HG03342 (cell line): Measurements from ENCODE around the gene DOCK1.
"Not testable (repeated sequence)": the region's sequence is repeated elsewhere in the genome, so short reads cannot be mapped to it uniquely, and the experiment has no call there.

Experiments
- ATAC-seq: cut with Tn5 transposase; IDR thresholded peaks from one replicate; pipeline ENCODE4 v1.9.1; 2021; ENCODE audit warnings: mild to moderate bottlenecking, moderate library complexity; ENCODE audit not compliant: unreplicated experiment

The DOCK1 gene

DNA sequence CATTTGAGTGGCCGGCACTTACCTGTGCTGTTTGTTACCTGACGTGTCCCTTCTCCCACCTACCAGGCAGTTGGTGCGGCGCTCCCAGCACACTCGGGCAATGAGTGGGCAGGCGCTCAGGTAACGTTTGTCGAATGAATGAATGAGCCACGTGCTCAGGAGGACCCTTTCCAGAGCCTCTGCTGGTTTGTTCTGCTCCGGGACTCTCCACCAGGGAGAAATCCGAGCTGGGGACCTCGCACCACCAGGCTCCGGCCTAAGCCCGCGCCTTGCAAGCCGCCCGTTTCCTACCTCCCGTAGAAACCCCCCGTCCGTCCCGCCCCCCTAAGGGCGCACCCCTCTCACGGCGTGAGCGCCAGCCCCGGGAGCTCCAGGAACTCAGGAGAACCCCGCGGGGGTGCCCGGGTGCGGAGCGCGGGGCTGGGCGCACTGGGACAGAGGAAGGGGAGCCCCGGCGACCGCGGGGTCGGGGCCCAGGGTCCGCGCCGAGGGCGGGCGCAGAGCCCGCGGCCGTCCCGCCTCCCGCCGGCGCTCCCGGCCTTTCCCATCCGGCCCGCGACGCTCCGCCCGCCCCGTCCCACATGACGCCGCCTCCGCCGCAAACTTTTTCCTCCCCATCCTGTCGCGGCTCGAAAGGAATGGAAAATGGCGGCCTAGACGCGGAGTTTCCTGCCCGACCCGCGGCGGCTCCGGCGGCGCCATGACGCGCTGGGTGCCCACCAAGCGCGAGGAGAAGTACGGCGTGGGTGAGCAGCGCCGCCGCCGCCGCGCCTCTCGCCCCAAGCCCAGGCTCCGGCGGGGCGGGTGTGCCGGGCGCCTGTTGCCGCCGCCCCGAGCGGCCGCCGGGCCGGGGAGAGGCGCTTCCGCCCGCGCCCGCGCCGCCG, at the start of gene DOCK1:
DOCK1 (plus strand) TSS at position 611 of the 884 bp plus-strand sequence; CDS start at position 701, 90 bp downstream.
- ATAC-seq = no peak

DNA sequence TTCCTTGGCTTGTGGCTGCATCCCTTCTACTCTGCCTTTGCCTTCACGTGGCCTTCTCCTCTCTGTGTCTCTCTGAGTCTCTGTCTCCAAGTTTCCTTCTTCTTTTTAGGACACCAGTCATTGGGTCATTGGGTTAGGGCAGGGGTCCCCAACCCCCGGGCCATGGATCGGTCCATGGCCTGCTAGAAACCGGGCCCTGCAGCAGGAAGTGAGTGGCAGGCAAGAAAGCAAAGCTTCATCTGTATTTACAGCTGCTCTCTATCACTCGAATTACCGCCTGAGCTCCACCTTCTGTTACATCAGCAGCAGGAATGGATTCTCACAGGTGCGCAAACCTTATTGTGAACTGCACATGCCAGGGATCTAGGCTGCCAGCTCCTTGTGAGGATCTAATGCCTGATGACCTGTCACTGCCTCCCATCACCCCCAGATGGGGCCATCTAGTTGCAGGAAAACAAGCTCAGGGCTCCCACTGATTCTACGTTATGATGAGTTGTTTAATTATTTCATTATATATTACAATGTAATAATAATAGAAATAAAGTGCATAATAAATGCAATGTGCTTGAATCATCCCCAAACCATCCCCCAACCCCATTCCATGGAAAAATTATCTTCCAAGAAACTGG, 47.9 kb upstream of the DOCK1 start:
- no peak for ATAC-seq

DNA sequence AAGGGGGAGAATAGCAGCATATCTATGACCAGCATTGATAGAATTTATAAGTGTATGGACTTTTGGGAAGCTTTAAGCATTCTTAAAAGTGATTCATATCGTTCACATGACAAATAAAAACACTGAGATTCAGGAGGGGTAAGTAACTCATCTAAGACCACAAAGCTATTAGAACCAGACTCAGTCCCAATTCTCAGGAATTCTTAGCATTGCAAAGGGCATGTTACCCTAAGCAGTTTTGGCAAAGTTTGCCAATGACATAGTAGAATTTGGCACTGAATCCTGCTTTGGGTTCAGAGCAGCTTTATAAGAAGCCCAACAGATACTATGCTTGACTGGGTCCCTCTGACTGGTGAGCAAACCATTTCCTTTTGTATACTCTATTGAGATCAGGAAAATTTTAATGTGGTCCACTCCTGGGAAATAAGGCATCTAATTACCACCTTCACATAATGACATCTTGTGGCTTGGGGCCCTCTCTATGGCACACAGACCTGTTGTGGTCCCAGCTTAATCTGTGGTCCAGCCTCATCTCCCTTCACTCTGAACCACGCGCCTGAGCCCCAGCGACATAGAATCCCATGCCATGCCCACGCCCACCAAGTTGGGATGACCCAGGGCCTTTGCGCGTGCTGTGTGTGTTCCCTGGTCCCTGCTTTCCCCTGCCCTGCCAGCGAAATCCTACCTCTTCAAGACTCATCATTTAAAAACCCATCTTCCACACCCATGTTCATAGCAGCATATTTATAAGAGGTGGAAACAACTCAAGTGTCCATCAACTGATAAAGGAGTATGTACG, 37.5 kb upstream of the DOCK1 start:
- ATAC-seq = no peak

DNA sequence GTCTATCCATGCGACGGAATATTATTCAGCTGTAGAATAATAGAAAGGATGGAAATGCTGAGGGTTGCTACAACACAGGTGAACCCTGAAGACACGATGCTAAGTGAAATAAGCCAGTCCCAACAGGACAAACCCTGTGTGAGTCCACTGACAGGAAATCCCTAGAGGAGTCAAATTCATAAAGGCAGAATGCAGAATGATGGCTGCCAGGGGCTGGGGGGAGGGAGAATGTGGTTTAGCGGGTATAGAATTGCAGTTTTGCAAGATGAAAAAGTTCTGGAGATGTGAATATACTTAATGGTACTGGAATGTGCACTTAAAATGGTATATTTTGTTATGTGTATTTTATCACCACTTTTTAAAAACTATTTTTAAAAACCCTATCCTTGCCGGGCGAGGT, 36.9 kb upstream of the DOCK1 start:
- ATAC-seq = no peak

DNA sequence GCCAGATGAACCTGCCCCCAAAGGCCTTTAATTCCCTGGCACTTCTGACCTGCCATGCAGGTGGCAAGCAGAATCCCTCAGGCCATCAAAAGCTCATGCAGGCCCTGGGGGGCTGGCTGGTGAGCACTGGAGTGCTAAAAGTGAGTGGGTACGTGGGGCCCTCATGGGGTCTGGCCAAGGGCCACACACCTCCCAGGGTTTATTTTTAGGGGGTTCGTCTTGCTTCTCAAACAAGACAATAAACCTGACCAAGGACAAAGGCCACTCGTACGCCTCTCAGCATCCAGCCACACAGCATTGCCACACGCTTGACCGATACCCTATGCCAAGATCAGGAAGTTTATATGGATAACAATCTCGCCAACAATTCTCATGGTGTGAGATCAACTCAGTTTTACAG, 33.1 kb upstream of the DOCK1 start:
- no peak for ATAC-seq

DNA sequence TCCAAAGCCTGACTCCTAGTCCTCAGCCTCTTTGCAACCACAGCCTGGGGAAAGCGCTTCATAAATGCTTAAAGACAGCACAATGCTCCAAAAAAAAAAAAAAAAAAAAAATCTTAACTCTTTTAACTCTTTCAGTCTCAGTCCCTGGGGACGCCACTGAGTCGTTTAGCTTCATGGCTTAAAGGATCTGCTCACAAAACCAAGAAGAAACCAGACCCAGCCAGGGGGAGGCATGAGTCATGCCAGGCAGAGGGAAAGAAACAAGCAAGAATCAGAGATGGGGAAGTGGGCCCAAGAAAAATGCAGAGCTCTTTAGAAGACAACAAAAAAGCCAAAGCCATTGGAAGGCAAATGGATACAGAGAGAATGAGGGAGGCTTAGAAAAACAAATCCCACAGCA, 32.5 kb upstream of the DOCK1 start:
- ATAC-seq = no peak

DNA sequence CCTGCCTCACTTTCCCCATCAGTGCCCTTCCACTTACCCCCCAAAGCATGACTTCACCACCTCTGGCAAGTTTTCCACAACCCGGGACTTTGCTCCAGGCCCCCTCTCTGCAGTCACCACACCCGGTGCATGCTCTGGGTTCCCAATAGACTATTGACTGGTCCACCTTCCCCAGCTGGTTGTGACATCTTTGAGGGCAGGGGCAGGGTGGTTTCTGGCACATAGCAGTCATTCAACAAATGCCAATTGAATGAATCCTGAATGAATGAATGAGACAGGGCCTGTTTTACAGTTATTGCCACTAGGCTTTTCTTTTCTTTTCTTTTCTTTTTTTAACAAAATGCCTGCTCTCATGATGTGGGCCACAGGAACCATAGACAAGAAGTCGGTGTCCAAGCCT, 28.8 kb upstream of the DOCK1 start:
- no peak for ATAC-seq

DNA sequence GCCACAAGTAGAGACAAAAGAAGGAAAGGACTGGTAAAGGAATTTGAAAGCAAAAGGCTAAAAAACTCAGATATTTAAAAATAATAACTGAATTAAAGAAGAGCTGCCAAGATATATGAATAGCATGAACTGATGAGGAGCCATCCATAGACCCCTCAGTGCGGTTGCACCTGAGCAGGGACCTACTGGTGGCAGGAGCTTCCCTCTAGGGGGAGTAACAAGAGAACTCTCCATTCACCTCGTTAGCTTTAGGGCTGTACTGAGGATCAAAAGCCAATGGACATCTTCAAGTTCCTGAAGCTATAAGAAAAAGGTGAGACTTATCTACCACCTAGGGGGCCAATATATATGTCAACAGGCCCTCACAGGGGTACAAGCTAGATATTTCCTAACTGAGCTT, 27.8 kb upstream of the DOCK1 start:
- ATAC-seq = no peak

DNA sequence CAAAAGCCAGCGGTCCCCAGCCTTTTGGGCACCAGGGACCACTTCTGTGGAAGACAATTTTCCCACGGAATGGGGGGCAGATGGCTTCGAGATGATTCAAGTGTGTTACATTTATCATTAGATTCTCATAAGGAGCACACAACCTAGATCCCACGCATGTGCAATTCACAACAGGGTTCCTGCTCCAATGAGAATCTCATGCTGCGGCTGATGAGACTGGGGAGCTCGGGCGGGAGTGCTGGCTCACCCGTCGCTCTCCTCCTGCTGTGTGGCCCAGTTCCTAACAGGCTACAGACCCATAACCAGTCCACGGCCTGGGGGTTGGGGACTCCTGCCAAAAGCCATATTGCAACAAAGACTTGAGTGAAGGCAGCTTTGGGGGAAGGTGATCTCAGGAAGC, 26.6 kb upstream of the DOCK1 start:
- ATAC-seq = no peak

DNA sequence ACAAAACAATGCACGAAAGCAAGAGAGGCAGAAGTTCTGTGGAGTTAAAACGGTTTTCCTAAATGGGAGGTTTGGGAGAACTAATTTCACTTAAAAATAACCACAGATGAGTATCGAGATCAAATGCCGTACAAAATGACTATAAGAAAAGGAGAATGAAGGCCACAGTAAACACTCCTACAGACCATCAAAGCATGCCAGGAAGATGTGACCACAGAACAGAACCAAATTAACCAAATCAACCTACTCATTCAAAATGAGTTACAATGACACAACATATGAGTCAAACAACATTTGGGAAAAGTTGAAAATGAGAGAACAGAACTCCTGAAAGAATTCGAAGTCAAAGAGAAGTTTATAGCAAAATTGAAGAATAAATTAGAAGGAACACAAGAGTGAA, 24.3 kb upstream of the DOCK1 start:
- ATAC-seq = no peak

DNA sequence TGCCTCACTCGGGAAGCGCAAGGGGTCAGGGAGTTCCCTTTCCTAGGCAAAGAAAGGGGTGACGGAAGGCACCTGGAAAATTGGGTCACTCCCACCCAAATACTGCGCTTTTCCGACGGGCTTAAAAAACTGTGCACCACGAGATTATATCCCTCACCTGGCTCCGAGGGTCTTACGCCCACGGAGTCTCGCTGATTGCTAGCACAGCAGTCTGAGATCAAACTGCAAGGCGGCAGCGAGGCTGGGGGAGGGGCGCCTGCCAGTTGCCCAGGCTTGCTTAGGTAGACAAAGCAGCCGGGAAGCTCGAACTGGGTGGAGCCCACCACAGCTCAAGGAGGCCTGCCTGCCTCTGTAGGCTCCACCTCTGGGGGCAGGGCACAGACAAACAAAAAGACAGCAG, 23.2 kb upstream of the DOCK1 start:
- not testable (repeated sequence) for ATAC-seq

DNA sequence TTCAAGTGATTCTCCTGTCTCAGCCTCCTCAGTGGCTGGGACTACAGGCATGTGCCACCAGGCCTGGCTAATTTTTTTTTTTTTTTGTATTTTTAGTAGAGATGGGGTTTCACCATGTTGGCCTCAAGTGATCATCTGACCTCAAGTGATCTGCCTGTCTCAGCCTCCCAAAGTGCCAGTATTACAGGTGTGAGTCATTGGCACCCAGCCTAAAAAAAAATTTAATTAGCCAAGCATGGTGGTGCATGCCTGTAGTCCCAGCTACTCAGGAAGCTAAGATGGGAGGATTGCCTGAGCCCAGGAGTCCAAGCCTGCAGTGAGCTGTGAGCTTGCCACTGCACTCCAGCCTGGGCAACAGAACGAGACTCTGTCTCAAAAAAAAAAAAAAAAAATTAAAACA, 16.8 kb upstream of the DOCK1 start:
- ATAC-seq = not testable (repeated sequence)

DNA sequence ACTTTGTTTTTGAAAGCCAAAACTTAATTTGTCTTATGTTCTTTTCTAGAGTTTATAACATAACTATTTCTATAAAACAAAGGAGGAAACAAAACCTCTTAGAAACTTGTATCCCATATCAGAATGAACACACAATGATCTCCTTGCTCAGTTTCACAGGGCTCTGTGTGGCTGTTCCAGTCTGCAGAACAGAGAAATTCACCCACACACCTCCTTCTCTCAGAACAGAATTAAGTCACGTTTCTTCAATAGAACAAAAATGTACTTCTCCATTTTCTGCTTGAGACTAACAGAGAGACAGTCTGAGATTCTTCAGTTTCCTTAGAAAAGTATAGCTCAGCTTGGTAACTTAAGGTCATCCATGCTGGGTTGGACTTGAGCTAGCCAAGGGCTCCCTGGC, 15.8 kb upstream of the DOCK1 start:
- ATAC-seq = no peak

DNA sequence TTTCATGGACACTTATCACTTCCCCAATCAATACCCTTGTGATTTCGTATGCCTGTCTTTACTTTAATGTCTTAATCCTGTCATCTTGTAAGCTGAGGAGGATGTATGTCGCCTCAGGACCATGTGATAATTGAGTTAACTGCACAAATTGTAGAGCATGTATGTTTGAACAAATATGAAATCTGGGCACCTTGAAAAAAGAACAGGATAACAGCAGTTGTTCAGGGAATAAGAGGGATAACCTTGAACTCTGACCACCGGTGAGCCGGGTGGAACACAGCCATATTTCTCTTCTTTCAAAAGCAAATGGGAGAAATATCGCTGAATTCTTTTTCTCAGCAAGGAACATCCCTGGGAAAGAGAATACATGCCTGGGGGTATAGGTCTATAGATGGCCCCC, 14.4 kb upstream of the DOCK1 start:
- not testable (repeated sequence) for ATAC-seq

DNA sequence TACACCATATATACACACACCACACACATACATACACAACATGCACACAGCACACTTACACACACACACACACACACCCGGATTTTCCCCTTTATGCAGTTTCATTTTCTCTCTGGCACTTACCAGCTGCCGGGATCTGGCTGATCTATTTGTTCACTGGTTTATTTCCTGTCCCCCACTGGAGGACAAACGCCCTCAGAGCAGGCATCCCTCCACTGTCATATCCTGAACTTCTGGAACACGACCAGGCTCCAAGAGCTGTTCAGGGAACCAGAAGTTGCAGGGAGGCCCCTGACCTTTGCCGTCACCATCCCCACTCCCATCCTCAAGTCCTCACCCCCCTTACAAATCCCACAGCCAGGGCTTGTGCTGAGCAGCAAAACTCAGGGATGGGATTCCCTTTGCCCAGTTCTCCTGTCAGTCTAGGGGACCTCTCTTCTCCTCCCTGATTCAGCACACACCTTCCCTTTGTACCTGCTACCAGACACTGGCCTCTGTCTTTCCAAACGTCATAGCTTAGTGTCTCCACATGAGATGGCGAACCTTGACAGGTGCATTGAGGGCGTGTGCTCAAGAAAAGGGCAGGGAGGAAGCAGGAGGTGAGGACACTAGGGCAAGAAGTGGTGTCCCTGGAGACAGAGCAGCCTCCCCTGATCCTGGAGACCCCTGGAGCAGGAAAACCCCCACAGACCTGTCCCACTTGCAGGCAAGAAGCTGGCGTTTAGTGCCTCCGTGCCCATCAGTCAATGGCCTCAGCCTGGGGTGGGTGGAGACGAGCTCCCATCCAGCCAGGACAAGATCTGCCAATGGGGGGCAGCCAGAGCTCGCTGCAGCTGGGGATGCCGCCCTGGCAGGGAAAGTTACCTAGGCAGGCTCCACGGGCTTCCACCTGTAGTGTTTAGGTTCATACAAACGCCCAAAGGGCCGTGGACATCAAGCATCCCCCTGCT, 12.7 kb upstream of the DOCK1 start:
- no peak for ATAC-seq

DNA sequence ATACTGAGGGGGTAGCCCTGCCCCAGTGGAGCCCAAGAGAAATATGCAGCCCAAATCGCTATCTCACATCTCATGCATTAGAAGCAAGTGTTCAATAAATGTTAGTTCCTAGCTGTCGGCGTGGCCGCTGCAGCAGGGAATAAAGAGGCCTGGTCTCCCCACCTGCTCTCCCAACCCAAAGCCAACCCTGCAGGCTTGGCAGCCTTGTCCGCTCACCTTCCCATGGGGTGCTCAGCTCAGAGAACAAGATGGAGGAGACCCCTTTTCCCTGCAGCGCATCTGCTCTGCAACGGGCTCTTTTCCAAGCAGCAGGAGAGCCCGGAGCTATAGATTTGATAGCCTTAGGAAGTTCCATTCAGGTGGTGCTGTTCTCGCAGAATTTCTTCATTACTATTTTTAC, 12.0 kb upstream of the DOCK1 start:
- ATAC-seq = no peak

DNA sequence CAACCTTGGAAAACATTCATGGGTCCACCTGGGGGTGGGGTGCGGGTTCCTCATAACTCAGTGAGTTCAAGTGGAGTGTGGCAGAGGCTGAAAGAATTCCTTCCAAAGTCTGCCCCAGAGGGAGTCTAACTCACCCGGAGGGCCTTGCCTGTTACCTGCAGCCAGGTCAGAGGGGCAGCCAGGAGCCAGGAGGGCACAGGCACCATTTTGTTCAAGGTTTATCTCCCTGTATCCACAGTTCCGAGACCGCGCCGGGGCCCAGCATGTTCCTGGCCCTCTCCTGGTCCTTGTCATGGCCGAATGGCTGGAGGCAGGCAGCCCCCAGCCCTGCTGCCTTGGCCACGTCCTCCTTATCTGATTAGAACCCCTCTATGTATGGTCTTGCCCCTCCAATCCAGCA, 11.4 kb upstream of the DOCK1 start:
- no peak for ATAC-seq

DNA sequence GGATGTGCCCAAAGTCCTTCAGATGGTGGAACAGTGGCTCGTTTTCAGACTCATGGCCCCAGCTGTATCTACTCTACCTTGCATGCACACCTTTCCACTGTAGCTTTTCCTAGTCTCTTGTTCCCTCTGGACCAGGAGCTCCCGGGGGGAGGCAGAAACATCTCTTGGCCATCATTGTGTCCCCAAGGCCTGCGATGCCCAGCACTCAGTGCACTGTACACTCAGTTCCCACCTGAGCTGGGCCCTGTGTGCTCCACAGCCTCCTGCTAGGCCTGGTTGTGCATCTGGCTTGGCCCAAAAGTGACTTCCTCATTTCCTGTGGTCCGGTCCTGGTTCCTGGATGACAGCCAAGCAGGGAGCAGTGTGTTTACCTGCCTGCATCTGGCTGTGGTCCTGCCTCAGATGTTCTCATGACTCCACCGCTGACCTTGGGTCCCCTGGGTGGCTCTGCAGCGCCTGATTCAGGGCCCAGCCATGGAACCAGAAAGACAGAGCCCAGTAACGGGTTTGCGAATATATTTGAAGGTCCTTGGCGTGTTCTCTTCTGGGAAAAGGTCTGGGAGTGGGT, 9.9 kb upstream of the DOCK1 start:
- no peak for ATAC-seq

DNA sequence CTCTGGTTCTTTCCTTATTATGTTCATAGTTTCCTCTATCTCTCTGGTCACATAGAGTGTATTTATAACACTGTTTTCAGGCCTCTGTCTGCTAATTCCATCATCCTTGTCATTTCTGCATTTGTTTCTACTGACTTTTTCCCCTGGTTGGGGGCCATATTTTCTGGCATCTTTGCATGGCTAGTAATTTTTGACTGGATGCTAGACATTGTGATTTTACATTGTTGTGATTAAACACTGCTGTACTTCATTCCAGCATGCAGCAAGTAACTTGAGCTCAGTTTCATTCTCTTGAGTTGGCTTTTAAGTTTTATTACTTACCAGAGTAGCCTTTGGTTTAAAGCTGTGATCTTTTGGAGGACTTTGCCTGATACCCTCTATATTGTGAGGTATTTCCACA, 6.8 kb upstream of the DOCK1 start:
- no peak for ATAC-seq

DNA sequence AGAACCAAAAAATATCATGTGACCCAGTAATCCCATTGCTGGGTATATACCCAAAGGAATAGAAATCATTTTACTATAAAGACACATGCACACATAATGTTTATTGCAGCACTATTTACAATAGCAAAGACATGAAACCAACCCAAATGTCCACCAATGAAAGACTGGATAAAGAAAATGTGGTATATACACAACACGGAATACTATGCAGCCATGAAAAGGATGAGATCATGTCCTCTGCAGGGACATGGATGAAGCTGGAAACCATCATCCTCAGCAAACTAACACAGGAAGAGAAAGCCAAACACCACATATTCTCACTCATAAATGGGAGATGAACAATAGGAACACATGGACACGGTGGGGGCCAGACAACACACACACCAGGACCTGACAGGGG, 5.7 kb upstream of the DOCK1 start:
- not testable (repeated sequence) for ATAC-seq
